PC-9 (cell line): ENCODE results near the gene GGTLC1. TPM values are rescaled to one million over a fixed set of nuclear protein-coding genes. Genes with fewer than 3 reads are reported as not detected.

Experiments
- BruUV-seq: library from RNA; stranded (reverse); fragments of 400-500 nt; replicated peaks from 2 replicates; lab custom pipeline; 2021; lab: Mats Ljungman, UMichigan
- CTCF ChIA-PET: fragments of 300-600 bp; sonication (Branson Sonifier 250); formaldehyde crosslinking; loops from one replicate; lab custom pipeline; 2022; ENCODE audit warnings: antibody characterized with exemption; lab: Charles Lee
- POLR2A ChIA-PET: fragments of 300-600 bp; sonication (Branson Sonifier 250); formaldehyde crosslinking; loops from one replicate; lab custom pipeline; 2022; ENCODE audit warnings: antibody characterized with exemption; ENCODE audit not compliant: unreplicated experiment; lab: Charles Lee
- DNase-seq, 2 experiments: peaks; one replicate each; pipeline versions ENCODE4 v3.0.0 to v3.0.0-alpha.2; 2015 to 2022; ENCODE audit warnings: mixed read lengths in 1 of 2
- H2AFZ ChIP-seq: fragments of 200-600 bp; sonication (generic); 2 replicates; pipeline ENCODE4 v1.8.1; 2017; ENCODE audit warnings: antibody characterized with exemption
- H3F3A ChIP-seq: fragments of 200-600 bp; sonication (generic); 2 replicates; pipeline ENCODE4 v1.8.1; 2017; ENCODE audit warnings: antibody characterized with exemption, mild to moderate bottlenecking, low read depth; ENCODE audit not compliant: insufficient read depth
- H3K27ac ChIP-seq: fragments of 200-600 bp; sonication (generic); 2 replicates; pipeline ENCODE4 v1.6.1; 2016; ENCODE audit warnings: mixed run types
- H3K27me3 ChIP-seq: fragments of 200-600 bp; sonication (generic); 2 replicates; pipeline ENCODE4 v1.6.1; 2016; ENCODE audit warnings: low read depth, mixed run types; ENCODE audit not compliant: insufficient read depth
- H3K36me3 ChIP-seq: fragments of 200-600 bp; sonication (generic); 2 replicates; pipeline ENCODE4 v1.6.1; 2016; ENCODE audit warnings: low read depth, mixed run types
- H3K4me1 ChIP-seq: fragments of 200-600 bp; sonication (generic); replicated peaks from 2 replicates; pipeline ENCODE4 v1.6.1; 2016; ENCODE audit warnings: mixed run types; ENCODE audit not compliant: insufficient read depth
- H3K4me2 ChIP-seq: fragments of 200-600 bp; sonication (generic); 2 replicates; pipeline ENCODE4 v1.6.1; 2017; ENCODE audit warnings: mixed run types
- H3K4me3 ChIP-seq: fragments of 200-600 bp; sonication (generic); 2 replicates; pipeline ENCODE4 v1.6.1; 2016; ENCODE audit warnings: mixed run types
- H3K79me2 ChIP-seq: fragments of 200-600 bp; sonication (generic); 2 replicates; pipeline ENCODE4 v1.6.1; 2017; ENCODE audit warnings: low read depth, mixed run types
- H3K9me2 ChIP-seq: fragments of 200-600 bp; sonication (generic); 2 replicates; pipeline ENCODE4 v1.8.1; 2017; ENCODE audit warnings: mild to moderate bottlenecking; ENCODE audit not compliant: insufficient read depth
- H3K9me3 ChIP-seq: fragments of 200-600 bp; sonication (generic); 2 replicates; pipeline ENCODE4 v1.8.1; 2016; ENCODE audit warnings: low read depth; ENCODE audit not compliant: insufficient read depth
- H4K20me1 ChIP-seq: fragments of 200-600 bp; sonication (generic); 2 replicates; pipeline ENCODE4 v1.8.1; 2017; ENCODE audit not compliant: insufficient read depth
- EZH2 ChIP-seq: fragments of 200-600 bp; sonication (generic); IDR thresholded peaks from 2 replicates; pipeline ENCODE4 v1.8.0; 2017; ENCODE audit warnings: antibody characterized with exemption, low read depth
- intact Hi-C: fragments of 100-400 bp; cut with micrococcal nuclease; formaldehyde crosslinking; loops from one replicate; pipeline ENCODE4 v1.10.0; 2022; ENCODE audit not compliant: unreplicated experiment
- total RNA-seq: library from RNA; stranded (reverse); gene quantifications from 2 replicates; pipeline ENCODE4 v1.2.3, GENCODE V29; 2021
- TF ChIP-seq, protein P1 (sequence below): fragments of 200-600 bp; sonication (generic); conservative IDR thresholded peaks from 2 replicates; pipeline ENCODE4 v1.6.1; 2017; ENCODE audit warnings: mixed run types, antibody characterized with exemption, mild to moderate bottlenecking, moderate library complexity

Gene GGTLC1
- total RNA-seq, 1 experiment from 2014 or later: 0.63 TPM

DNA sequence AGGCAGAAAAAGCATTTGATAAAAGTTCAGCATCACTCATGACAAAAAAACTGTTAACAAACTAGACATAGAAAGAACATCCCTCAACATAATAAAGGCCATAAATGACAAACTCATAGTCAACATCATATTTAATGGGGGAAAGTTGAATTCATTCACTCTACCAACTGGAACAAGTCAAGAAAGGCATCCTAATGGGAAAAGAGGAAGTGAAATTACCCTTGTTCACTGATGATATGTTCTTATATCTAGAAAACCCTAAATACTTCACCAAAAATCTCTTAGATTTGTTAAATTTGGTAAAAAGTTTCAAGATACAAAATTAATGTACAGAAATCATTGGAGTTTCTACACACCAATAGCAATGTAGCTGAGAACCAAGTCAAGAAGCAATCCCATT is 48.9 kb downstream of the GGTLC1 start:
- Histone ChIP-seq H3F3A (no peaks in the 10 kb centered on the region), H3K9me3 (no peaks in the 10 kb centered on the region), H3K36me3 (no peaks in the 10 kb centered on the region), H3K4me1 (no peaks in the 10 kb centered on the region), H4K20me1 (no peaks in the 10 kb centered on the region), H2AFZ (no peak overlapping the region), H3K9me2 (no peaks in the 10 kb centered on the region), H3K79me2 (no peaks in the 10 kb centered on the region), H3K27ac (no peak overlapping the region), H3K4me3 (no peak overlapping the region), H3K27me3 (no peaks in the 10 kb centered on the region), H3K4me2 (no peak overlapping the region)
- ChIA-PET CTCF (no interaction called here), POLR2A (no interaction called here)
- intact Hi-C loops: loop anchor here (5.0 kb wide), 1 partner anchor 142 kb away; no protein-coding TSS in a partner anchor
- DNase-seq: no peak
- BruUV-seq: no TSS peak
- no peak for TF ChIP-seq EZH2
- TF ChIP-seq, protein P1, sequence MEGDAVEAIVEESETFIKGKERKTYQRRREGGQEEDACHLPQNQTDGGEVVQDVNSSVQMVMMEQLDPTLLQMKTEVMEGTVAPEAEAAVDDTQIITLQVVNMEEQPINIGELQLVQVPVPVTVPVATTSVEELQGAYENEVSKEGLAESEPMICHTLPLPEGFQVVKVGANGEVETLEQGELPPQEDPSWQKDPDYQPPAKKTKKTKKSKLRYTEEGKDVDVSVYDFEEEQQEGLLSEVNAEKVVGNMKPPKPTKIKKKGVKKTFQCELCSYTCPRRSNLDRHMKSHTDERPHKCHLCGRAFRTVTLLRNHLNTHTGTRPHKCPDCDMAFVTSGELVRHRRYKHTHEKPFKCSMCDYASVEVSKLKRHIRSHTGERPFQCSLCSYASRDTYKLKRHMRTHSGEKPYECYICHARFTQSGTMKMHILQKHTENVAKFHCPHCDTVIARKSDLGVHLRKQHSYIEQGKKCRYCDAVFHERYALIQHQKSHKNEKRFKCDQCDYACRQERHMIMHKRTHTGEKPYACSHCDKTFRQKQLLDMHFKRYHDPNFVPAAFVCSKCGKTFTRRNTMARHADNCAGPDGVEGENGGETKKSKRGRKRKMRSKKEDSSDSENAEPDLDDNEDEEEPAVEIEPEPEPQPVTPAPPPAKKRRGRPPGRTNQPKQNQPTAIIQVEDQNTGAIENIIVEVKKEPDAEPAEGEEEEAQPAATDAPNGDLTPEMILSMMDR: no peak

DNA sequence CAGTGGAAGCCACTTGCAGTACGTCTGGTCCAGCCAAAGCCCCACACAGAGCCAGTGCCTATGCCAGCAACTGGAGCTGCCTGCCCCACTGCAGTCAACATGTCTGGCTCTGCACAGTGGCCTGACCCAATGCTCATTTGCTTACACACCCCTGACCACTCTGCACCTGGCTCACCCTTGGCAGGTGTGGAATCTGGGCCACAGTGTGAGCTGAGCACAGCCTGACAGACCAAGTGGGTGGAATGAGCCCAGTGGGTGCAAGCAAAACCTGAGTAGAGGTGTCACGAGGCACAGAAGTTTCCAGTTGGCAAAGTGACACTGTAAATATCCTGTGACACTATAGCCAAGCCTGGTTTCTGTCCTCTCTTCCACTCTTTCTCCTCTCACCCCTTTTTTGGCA is 49.5 kb downstream of the GGTLC1 start:
- H3K4me2 ChIP-seq: no peak overlapping the region
- H3K36me3 ChIP-seq: no peaks in the 10 kb centered on the region
- no peak overlapping the region for H2AFZ ChIP-seq
- no peaks in the 10 kb centered on the region for H3F3A ChIP-seq
- H3K4me3 ChIP-seq: no peak overlapping the region
- no peak for TF ChIP-seq EZH2
- TF ChIP-seq, protein P1: no peak
- H3K79me2 ChIP-seq: no peaks in the 10 kb centered on the region
- ChIA-PET CTCF (interaction anchor here (0.9 kb wide), 1 partner anchor 564 kb away, joined by 11 read pairs; no protein-coding TSS in a partner anchor), POLR2A (no interaction called here)
- no peaks in the 10 kb centered on the region for H3K4me1 ChIP-seq
- H3K27ac ChIP-seq: no peak overlapping the region
- no peaks in the 10 kb centered on the region for H4K20me1 ChIP-seq
- intact Hi-C loops: loop anchor here (5.0 kb wide), 1 partner anchor 142 kb away; no protein-coding TSS in a partner anchor
- no peaks in the 10 kb centered on the region for H3K27me3 ChIP-seq
- no peak for DNase-seq
- H3K9me2 ChIP-seq: no peaks in the 10 kb centered on the region
- no peaks in the 10 kb centered on the region for H3K9me3 ChIP-seq
- no TSS peak for BruUV-seq

DNA sequence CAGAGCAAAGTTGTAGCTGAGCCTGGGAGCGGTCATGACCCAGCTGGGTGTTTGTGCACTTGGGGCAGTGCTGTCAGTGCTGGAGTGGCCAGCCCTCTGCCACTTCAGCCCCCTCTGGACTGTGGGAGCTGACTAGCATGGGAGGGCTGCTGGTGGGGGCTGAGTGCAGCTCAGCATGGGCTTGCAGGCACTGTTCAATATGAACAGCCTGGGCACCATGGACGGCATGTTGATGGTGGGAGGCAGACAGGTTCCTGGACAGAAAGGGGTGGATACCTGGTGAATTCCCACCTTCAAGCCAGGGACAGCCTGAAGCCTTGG is 50.5 kb downstream of the GGTLC1 start:
- no peaks in the 10 kb centered on the region for H4K20me1 ChIP-seq
- CTCF ChIA-PET: interaction anchor here (0.9 to 1.2 kb wide), 2 partner anchors 59 to 565 kb away, joined by 3 to 11 read pairs; no protein-coding TSS in a partner anchor
- intact Hi-C loops: loop anchor here (5.0 kb wide), 1 partner anchor 141 kb away; no protein-coding TSS in a partner anchor

More for the DNA sequence above, 50.5 kb downstream of the GGTLC1 start:
- Histone ChIP-seq H3K4me2 (no peak overlapping the region), H3K9me3 (no peaks in the 10 kb centered on the region), H2AFZ (no peak overlapping the region), H3K4me1 (no peaks in the 10 kb centered on the region), H3K4me3 (no peak overlapping the region), H3K27me3 (no peaks in the 10 kb centered on the region), H3K36me3 (no peaks in the 10 kb centered on the region), H3F3A (no peaks in the 10 kb centered on the region), H3K9me2 (no peaks in the 10 kb centered on the region), H3K27ac (no peak overlapping the region), H3K79me2 (no peaks in the 10 kb centered on the region)
- POLR2A ChIA-PET: no interaction called here
- BruUV-seq: no TSS peak
- TF ChIP-seq EZH2: no peak
- TF ChIP-seq, protein P1: no peak
- no peak for DNase-seq
